ENCODE measurements around the gene KEAP1. TPM values are rescaled to one million over a fixed set of nuclear protein-coding genes. Genes with fewer than 3 reads are reported as not detected.
"Not testable (repeated sequence)": the region's sequence is repeated elsewhere in the genome, so short reads cannot be mapped to it uniquely, and the experiment has no call there.

KEAP1 gene
- total RNA-seq, 1 experiment from 2014 or later, result 102 TPM

DNA sequence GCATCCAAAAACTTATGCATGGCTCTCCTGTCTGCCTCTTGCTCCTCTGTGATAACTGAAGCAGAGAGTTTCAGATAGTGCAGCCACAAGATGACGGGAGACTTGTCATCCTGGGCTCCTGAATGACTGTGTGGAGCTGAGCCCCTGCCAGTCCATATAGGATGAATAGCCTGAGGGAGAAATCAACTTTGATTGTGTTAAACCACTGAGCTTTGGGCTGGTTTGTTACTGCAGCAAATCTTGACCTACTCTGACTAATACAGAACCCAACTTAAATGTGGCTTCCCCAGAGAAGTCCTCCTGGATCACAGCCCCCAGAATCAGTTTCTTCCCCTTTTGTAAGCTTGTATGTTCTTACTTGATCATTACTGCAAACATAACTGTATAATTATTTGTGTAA lies 29.3 kb upstream of the KEAP1 start:
- Histone ChIP-seq H3K4me1 (ENCODE audit: control insufficient read depth, insufficient read depth, low read length) (no peaks in the 10 kb centered on the region), H3K27ac (ENCODE audit: low read length) (no peak overlapping the region), H3K4me3 (ENCODE audit: low read depth in 2 of 2, low read length in 2 of 2) (no peak overlapping the region), H3K9me3 (ENCODE audit: control insufficient read depth, insufficient read depth, low read depth, low read length) (no peaks in the 10 kb centered on the region), H3K27me3 (ENCODE audit: control insufficient read depth, insufficient read depth, low read length) (no peaks in the 10 kb centered on the region), H3K36me3 (ENCODE audit: control insufficient read depth, insufficient read depth, low read length) (no peaks in the 10 kb centered on the region)
- CTCF ChIA-PET, result no interaction called here
- BruUV-seq (replicated peaks), result no TSS peak
- ATAC-seq, result no peak
- in situ Hi-C loops (cut with HindIII; ENCODE audit: low pct_unique_long_range_greater_than_20kb, low sequenced_read_pairs), result no loop called here
- TF ChIP-seq SIN3A (IDR thresholded peaks at IDR 0.05; ENCODE audit: borderline replicate concordance, insufficient read depth, low read depth, low read length), result no peak
- TF ChIP-seq, protein P1, sequence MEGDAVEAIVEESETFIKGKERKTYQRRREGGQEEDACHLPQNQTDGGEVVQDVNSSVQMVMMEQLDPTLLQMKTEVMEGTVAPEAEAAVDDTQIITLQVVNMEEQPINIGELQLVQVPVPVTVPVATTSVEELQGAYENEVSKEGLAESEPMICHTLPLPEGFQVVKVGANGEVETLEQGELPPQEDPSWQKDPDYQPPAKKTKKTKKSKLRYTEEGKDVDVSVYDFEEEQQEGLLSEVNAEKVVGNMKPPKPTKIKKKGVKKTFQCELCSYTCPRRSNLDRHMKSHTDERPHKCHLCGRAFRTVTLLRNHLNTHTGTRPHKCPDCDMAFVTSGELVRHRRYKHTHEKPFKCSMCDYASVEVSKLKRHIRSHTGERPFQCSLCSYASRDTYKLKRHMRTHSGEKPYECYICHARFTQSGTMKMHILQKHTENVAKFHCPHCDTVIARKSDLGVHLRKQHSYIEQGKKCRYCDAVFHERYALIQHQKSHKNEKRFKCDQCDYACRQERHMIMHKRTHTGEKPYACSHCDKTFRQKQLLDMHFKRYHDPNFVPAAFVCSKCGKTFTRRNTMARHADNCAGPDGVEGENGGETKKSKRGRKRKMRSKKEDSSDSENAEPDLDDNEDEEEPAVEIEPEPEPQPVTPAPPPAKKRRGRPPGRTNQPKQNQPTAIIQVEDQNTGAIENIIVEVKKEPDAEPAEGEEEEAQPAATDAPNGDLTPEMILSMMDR (IDR thresholded peaks at IDR 0.05), result no peak
- TF ChIP-seq, protein P2, sequence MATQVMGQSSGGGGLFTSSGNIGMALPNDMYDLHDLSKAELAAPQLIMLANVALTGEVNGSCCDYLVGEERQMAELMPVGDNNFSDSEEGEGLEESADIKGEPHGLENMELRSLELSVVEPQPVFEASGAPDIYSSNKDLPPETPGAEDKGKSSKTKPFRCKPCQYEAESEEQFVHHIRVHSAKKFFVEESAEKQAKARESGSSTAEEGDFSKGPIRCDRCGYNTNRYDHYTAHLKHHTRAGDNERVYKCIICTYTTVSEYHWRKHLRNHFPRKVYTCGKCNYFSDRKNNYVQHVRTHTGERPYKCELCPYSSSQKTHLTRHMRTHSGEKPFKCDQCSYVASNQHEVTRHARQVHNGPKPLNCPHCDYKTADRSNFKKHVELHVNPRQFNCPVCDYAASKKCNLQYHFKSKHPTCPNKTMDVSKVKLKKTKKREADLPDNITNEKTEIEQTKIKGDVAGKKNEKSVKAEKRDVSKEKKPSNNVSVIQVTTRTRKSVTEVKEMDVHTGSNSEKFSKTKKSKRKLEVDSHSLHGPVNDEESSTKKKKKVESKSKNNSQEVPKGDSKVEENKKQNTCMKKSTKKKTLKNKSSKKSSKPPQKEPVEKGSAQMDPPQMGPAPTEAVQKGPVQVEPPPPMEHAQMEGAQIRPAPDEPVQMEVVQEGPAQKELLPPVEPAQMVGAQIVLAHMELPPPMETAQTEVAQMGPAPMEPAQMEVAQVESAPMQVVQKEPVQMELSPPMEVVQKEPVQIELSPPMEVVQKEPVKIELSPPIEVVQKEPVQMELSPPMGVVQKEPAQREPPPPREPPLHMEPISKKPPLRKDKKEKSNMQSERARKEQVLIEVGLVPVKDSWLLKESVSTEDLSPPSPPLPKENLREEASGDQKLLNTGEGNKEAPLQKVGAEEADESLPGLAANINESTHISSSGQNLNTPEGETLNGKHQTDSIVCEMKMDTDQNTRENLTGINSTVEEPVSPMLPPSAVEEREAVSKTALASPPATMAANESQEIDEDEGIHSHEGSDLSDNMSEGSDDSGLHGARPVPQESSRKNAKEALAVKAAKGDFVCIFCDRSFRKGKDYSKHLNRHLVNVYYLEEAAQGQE (IDR thresholded peaks at IDR 0.05; ENCODE audit: insufficient read depth in 1 of 2, low read depth in 2 of 2, low read length in 1 of 2), result no peak
- TF ChIP-seq TCF7L2 (IDR thresholded peaks at IDR 0.05; ENCODE audit: low read depth, low read length), result no peak
- intact Hi-C loops (cut with micrococcal nuclease; ENCODE audit: unreplicated experiment), result no loop called here
- no peak for DNase-seq (ENCODE audit: low read depth, low spot score)
- POLR2A ChIA-PET, result no interaction called here

DNA sequence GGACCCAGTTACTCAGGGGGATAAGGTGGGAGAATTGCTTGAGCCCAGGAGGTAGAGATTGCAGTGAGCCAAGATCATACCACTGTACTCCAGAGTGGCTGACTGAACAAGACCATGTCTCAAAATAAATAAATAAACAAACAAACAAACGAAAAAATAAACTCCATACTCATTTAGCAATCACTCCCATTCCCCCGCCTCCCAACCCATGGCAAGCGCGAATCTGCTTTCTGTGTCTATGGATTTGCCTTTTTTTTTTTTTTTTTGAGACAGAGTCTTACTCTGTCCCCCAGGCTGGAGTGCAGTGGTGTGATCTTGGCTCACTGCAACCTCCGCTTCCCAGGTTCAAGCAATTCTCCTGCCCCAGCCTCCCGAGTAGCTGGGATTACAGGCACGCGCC lies 23.7 kb upstream of the KEAP1 start:
- H3K27me3 ChIP-seq (ENCODE audit: control insufficient read depth, insufficient read depth, low read length); H3K9me3 ChIP-seq (ENCODE audit: control insufficient read depth, insufficient read depth, low read depth, low read length); in situ Hi-C loops (cut with HindIII; ENCODE audit: low pct_unique_long_range_greater_than_20kb, low sequenced_read_pairs); BruUV-seq (replicated peaks); ATAC-seq; H3K4me3 ChIP-seq (ENCODE audit: low read depth in 2 of 2, low read length in 2 of 2); POLR2A ChIA-PET; DNase-seq (ENCODE audit: low read depth, low spot score); H3K4me1 ChIP-seq (ENCODE audit: control insufficient read depth, insufficient read depth, low read length); H3K36me3 ChIP-seq (ENCODE audit: control insufficient read depth, insufficient read depth, low read length); intact Hi-C loops (cut with micrococcal nuclease; ENCODE audit: unreplicated experiment); H3K27ac ChIP-seq (ENCODE audit: low read length): not testable (repeated sequence)
- CTCF ChIA-PET, result interaction anchor here (0.7 to 0.9 kb wide), 2 partner anchors 11 to 49 kb away, joined by 6 to 7 read pairs; no protein-coding TSS in a partner anchor

DNA sequence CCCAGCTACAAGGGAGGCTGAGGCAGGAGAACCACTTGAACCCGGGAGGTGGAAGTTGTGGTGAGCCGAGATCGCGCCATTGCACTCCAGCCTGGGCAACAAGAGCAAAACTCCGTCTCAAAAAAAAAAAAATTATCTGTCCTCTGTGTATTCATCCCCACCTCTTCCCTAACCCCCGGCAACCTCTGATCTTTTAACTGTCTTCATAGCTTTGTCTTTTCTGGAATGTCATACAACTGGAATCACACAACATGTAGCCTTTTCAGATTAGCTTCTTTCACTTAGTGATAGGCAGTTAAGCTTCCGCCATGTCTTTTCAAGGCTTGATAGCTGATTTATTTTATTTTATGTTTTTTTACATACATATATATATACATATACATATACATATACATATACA lies 22.5 kb upstream of the KEAP1 start:
- Histone ChIP-seq H3K9me3 (ENCODE audit: control insufficient read depth, insufficient read depth, low read depth, low read length) (no peaks in the 10 kb centered on the region), H3K4me1 (ENCODE audit: control insufficient read depth, insufficient read depth, low read length) (no peaks in the 10 kb centered on the region), H3K4me3 (ENCODE audit: low read depth in 2 of 2, low read length in 2 of 2) (no peak overlapping the region), H3K36me3 (ENCODE audit: control insufficient read depth, insufficient read depth, low read length) (no peaks in the 10 kb centered on the region), H3K27me3 (ENCODE audit: control insufficient read depth, insufficient read depth, low read length) (no peaks in the 10 kb centered on the region), H3K27ac (ENCODE audit: low read length) (no peak overlapping the region)
- ATAC-seq (no peak), DNase-seq (ENCODE audit: low read depth, low spot score) (no peak)
- no TSS peak for BruUV-seq (replicated peaks)
- in situ Hi-C loops (cut with HindIII; ENCODE audit: low pct_unique_long_range_greater_than_20kb, low sequenced_read_pairs) (no loop called here), intact Hi-C loops (cut with micrococcal nuclease; ENCODE audit: unreplicated experiment) (no loop called here)
- CTCF ChIA-PET, result interaction anchor here (0.8 kb wide), 1 partner anchor 31 kb away, joined by 4 read pairs; no protein-coding TSS in a partner anchor
- POLR2A ChIA-PET, result no interaction called here
- TF ChIP-seq, protein P2 (IDR thresholded peaks at IDR 0.05; ENCODE audit: insufficient read depth in 1 of 2, low read depth in 2 of 2, low read length in 1 of 2), result no peak
- no peak for TF ChIP-seq TCF7L2 (IDR thresholded peaks at IDR 0.05; ENCODE audit: low read depth, low read length)
- no peak for TF ChIP-seq POLR2AphosphoS5 (IDR thresholded peaks at IDR 0.05; ENCODE audit: low read depth, low read length)
- TF ChIP-seq, protein P1 (IDR thresholded peaks at IDR 0.05), result no peak
- TF ChIP-seq SIN3A (IDR thresholded peaks at IDR 0.05; ENCODE audit: borderline replicate concordance, insufficient read depth, low read depth, low read length), result no peak
